Activated CD4-positive, alpha-beta T cell treated with anti-CD3 and anti-CD28 coated beads, Interleukin-2, Interleukin-6, amounts not matched to agents 100 ng/mL and 50 ng/mL, durations not matched to agents 16 hours and 8 hours (primary cell): ENCODE data around the gene PTPN13.
"Not testable (repeated sequence)": the region's sequence is repeated elsewhere in the genome, so short reads cannot be mapped to it uniquely, and the experiment has no call there.

Experiments used
- DNase-seq: peaks from one replicate; pipeline ENCODE4 v3.0.0-alpha.2; 2020

PTPN13 gene

GRCh38 chr4:86718152-86718551 lies 124.0 kb downstream of the PTPN13 start:
- no peak for DNase-seq

- DNase-seq = not testable (repeated sequence)
These were observed 125.0 kb downstream of the PTPN13 start for GRCh38 chr4:86719149-86719548.

- peak; percentile 11 for DNase-seq
These were observed 126.5 kb downstream of the PTPN13 start for GRCh38 chr4:86720508-86721068.

- no peak for DNase-seq
These were observed 127.3 kb downstream of the PTPN13 start for GRCh38 chr4:86721412-86721811.

- no peak for DNase-seq
These were observed 136.2 kb downstream of the PTPN13 start for GRCh38 chr4:86730310-86730709.

- no peak for DNase-seq
These were observed 143.1 kb downstream of the PTPN13 start for GRCh38 chr4:86737244-86737643.

- no peak for DNase-seq
These were observed 147.7 kb downstream of the PTPN13 start for GRCh38 chr4:86741846-86742245.

GRCh38 chr4:86744570-86744969 lies 150.5 kb downstream of the PTPN13 start:
- DNase-seq = no peak

- no peak for DNase-seq
These were observed 155.0 kb downstream of the PTPN13 start for GRCh38 chr4:86749121-86749520.

- DNase-seq = peak; percentile 3
These were observed 161.3 kb downstream of the PTPN13 start for GRCh38 chr4:86755388-86755787.

- DNase-seq = no peak
These were observed 163.4 kb downstream of the PTPN13 start for GRCh38 chr4:86757468-86757867.

GRCh38 chr4:86759298-86759697 lies 165.2 kb downstream of the PTPN13 start:
- DNase-seq = no peak

- no peak for DNase-seq
These were observed 168.5 kb downstream of the PTPN13 start for GRCh38 chr4:86762649-86763048.

- no peak for DNase-seq
These were observed 175.7 kb downstream of the PTPN13 start for GRCh38 chr4:86769794-86770193.

GRCh38 chr4:86771141-86771540 lies 177.0 kb downstream of the PTPN13 start:
- DNase-seq = no peak

GRCh38 chr4:86775061-86775460 lies 180.9 kb downstream of the PTPN13 start:
- no peak for DNase-seq

- DNase-seq = no peak
These were observed 184.1 kb downstream of the PTPN13 start for GRCh38 chr4:86778175-86778574.

- no peak for DNase-seq
These were observed 194.7 kb downstream of the PTPN13 start for GRCh38 chr4:86788826-86789225.

GRCh38 chr4:86791126-86791525 lies 197.0 kb downstream of the PTPN13 start:
- DNase-seq = no peak

GRCh38 chr4:86809809-86810208 lies 215.7 kb downstream of the PTPN13 start:
- no peak for DNase-seq

- no peak for DNase-seq
These were observed 216.7 kb downstream of the PTPN13 start for GRCh38 chr4:86810847-86811246.

- DNase-seq = no peak
These were observed 221.5 kb downstream of the PTPN13 start for GRCh38 chr4:86815653-86816052.

- no peak for DNase-seq
These were observed 222.6 kb downstream of the PTPN13 start for GRCh38 chr4:86816501-86817273.

GRCh38 chr4:86818211-86818610 lies 224.1 kb downstream of the PTPN13 start:
- DNase-seq = no peak

GRCh38 chr4:86818841-86819240 lies 224.7 kb downstream of the PTPN13 start:
- no peak for DNase-seq
